HG02884 (cell line): ENCODE measurements around the gene ST8SIA1.
"Not testable (repeated sequence)": the region's sequence is repeated elsewhere in the genome, so short reads cannot be mapped to it uniquely, and the experiment has no call there.

Source experiments
- ATAC-seq: cut with Tn5 transposase; IDR thresholded peaks from one replicate; pipeline ENCODE4 v1.9.1; 2021; ENCODE audit warnings: mild to moderate bottlenecking, moderate library complexity; ENCODE audit not compliant: unreplicated experiment

ST8SIA1 gene

GRCh38 chr12:22196236-22196635 is 138.3 kb downstream of the ST8SIA1 start:
- no peak for ATAC-seq

GRCh38 chr12:22190969-22191368 is 143.5 kb downstream of the ST8SIA1 start:
- no peak for ATAC-seq

GRCh38 chr12:22188431-22188830 is 146.1 kb downstream of the ST8SIA1 start:
- no peak for ATAC-seq

- no peak for ATAC-seq
Observed at GRCh38 chr12:22180705-22181104, 153.8 kb downstream of the ST8SIA1 start.

- ATAC-seq: no peak
Observed at GRCh38 chr12:22173177-22173576, 161.3 kb downstream of the ST8SIA1 start.

- no peak for ATAC-seq
Observed at GRCh38 chr12:22172501-22172900, 162.0 kb downstream of the ST8SIA1 start.

GRCh38 chr12:22169376-22169775 is 165.1 kb downstream of the ST8SIA1 start:
- no peak for ATAC-seq

- no peak for ATAC-seq
Observed at GRCh38 chr12:22164139-22164538, 170.4 kb downstream of the ST8SIA1 start.

GRCh38 chr12:22163594-22163993 is 170.9 kb downstream of the ST8SIA1 start:
- ATAC-seq: no peak

- no peak for ATAC-seq
Observed at GRCh38 chr12:22160396-22161003, 174.0 kb downstream of the ST8SIA1 start.

GRCh38 chr12:22149286-22149685 is 185.2 kb downstream of the ST8SIA1 start:
- ATAC-seq: not testable (repeated sequence)

GRCh38 chr12:22146686-22147085 is 187.8 kb downstream of the ST8SIA1 start:
- not testable (repeated sequence) for ATAC-seq
